ENCODE results near the gene DEDD. TPM values are rescaled to one million over a fixed set of nuclear protein-coding genes. Genes with fewer than 3 reads are reported as not detected.
"Not testable (repeated sequence)": the region's sequence is repeated elsewhere in the genome, so short reads cannot be mapped to it uniquely, and the experiment has no call there.

The DEDD gene
- polyA plus RNA-seq, 3 donors: 40.9 to 56.3 (median 42.2) TPM

- H3K79me2 ChIP-seq (ENCODE audit: insufficient read depth, low read length): peaks cover 72% of the 10 kb centered on the region
- H4K20me1 ChIP-seq (ENCODE audit: insufficient read depth, low read length): peaks cover 33% of the 10 kb centered on the region
- no peak overlapping the region for H3K9ac ChIP-seq (ENCODE audit: insufficient read depth, low read length, poor library complexity, severe bottlenecking)
- H3K4me1 ChIP-seq (ENCODE audit: control insufficient read depth in 1 of 2, insufficient read depth in 2 of 2, low read length in 2 of 2): peaks cover 70 to 86% of the 10 kb centered on the region in 2 donors
- no peaks in the 10 kb centered on the region for H3K9me3 ChIP-seq (replicated peaks in 1 of 2; ENCODE audit: control insufficient read depth in 1 of 2, insufficient read depth in 1 of 2, low read length in 2 of 2)
- no peaks in the 10 kb centered on the region for H3K27me3 ChIP-seq (ENCODE audit: control insufficient read depth in 2 of 2, insufficient read depth in 2 of 2, low read length in 2 of 2)
- TF ChIP-seq CTCF (IDR thresholded peaks at IDR 0.05): peak; percentile 76
- H3K9me3 Mint-ChIP-seq: peaks cover 0 to 2% (median 0%) of the 10 kb centered on the region in 7 donors
- peaks cover 30 to 40% of the 10 kb centered on the region in 2 donors for H3K36me3 ChIP-seq (replicated peaks in 1 of 2; ENCODE audit: control insufficient read depth in 1 of 2, insufficient read depth in 2 of 2, low read length in 2 of 2)
- peak overlapping the region; percentile 90 to 95 for H3K4me3 Mint-ChIP-seq
- 63% methylated on average over 9 of the region's 10 CpGs for WGBS (ENCODE audit: insufficient coverage)
- peak overlapping the region in 2 of 3 experiments; percentile 86 to 100 for H3K4me3 ChIP-seq (replicated peaks in 1 of 3; ENCODE audit: low read depth in 2 of 3, low read length in 3 of 3)
- intact Hi-C loops (cut with micrococcal nuclease): loop anchor here in 1 of 2 donors (2.0 to 5.0 kb wide), 3 partner anchors 14 to 52 kb away; partner anchors contain the start of genes ARHGAP30, DEDD and UFC1
- no peak overlapping the region for H2AFZ ChIP-seq (ENCODE audit: insufficient read depth, low read depth, low read length, poor library complexity, severe bottlenecking)
- H3K4me2 ChIP-seq (replicated peaks; ENCODE audit: extremely low read depth, low read length, poor library complexity, severe bottlenecking): peak overlapping the region; percentile 97
- no peaks in the 10 kb centered on the region for H3K27me3 Mint-ChIP-seq (ENCODE audit: low read depth in 3 of 3)
- peak overlapping the region; percentile 89 to 98 (median 94) for H3K27ac Mint-ChIP-seq
- peak overlapping the region; percentile 18 to 99 for H3K27ac ChIP-seq (ENCODE audit: low read depth in 1 of 2, low read length in 2 of 2)
- peak; percentile 59 to 86 (median 72) for DNase-seq
- peaks cover 81% of the 10 kb centered on the region for H3K4me1 Mint-ChIP-seq
- peaks cover 36 to 49% of the 10 kb centered on the region in 2 donors for H3K36me3 Mint-ChIP-seq
Measured at GRCh38 chr1:161119092-161119903, 13.2 kb downstream of the DEDD start.

GRCh38 chr1:161117759-161118581 lies 14.5 kb downstream of the DEDD start, which contains the start of the genes NIT1 and PFDN2:
NIT1 (plus strand) TSS chr1:161118105; CDS start chr1:161118177, 72 bp downstream.
PFDN2 (minus strand) TSS chr1:161118037; CDS start chr1:161118026, 11 bp downstream.
- Histone ChIP-seq H3K4me1 (ENCODE audit: control insufficient read depth in 1 of 2, insufficient read depth in 2 of 2, low read length in 2 of 2) (peaks cover 72 to 92% of the 10 kb centered on the region in 2 donors), H3K9ac (ENCODE audit: insufficient read depth, low read length, poor library complexity, severe bottlenecking) (peak within 1 kb of the TSS; percentile 96), H3K36me3 (replicated peaks in 1 of 2; ENCODE audit: control insufficient read depth in 1 of 2, insufficient read depth in 2 of 2, low read length in 2 of 2) (peaks cover 18 to 27% of the 10 kb centered on the region in 2 donors), H3K9me3 (replicated peaks in 1 of 2; ENCODE audit: control insufficient read depth in 1 of 2, insufficient read depth in 1 of 2, low read length in 2 of 2) (no peaks in the 10 kb centered on the region), H3K27me3 (ENCODE audit: control insufficient read depth in 2 of 2, insufficient read depth in 2 of 2, low read length in 2 of 2) (no peaks in the 10 kb centered on the region), H3K4me2 (replicated peaks; ENCODE audit: extremely low read depth, low read length, poor library complexity, severe bottlenecking) (peak within 1 kb of the TSS; percentile 97), H4K20me1 (ENCODE audit: insufficient read depth, low read length) (peaks cover 40% of the 10 kb centered on the region), H3K79me2 (ENCODE audit: insufficient read depth, low read length) (peaks cover 79% of the 10 kb centered on the region), H3K27ac (ENCODE audit: low read depth in 1 of 2, low read length in 2 of 2) (peak within 1 kb of the TSS; percentile 89 to 99), H2AFZ (ENCODE audit: insufficient read depth, low read depth, low read length, poor library complexity, severe bottlenecking) (peak within 1 kb of the TSS; percentile 95), H3K4me3 (replicated peaks in 1 of 3; ENCODE audit: low read depth in 2 of 3, low read length in 3 of 3) (peak within 1 kb of the TSS; percentile 71 to 100 (median 86))
- H3K27ac Mint-ChIP-seq: peak within 1 kb of the TSS; percentile 89 to 98 (median 94)
- under 1% methylated on average over 52 of the region's 58 CpGs for WGBS (ENCODE audit: insufficient coverage)
- H3K27me3 Mint-ChIP-seq (ENCODE audit: low read depth in 3 of 3): no peaks in the 10 kb centered on the region
- peak within 1 kb of the TSS; percentile 90 to 95 for H3K4me3 Mint-ChIP-seq
- TF ChIP-seq CTCF (IDR thresholded peaks at IDR 0.05): no peak
- peaks cover 0 to under 1% (median 0%) of the 10 kb centered on the region in 7 donors for H3K9me3 Mint-ChIP-seq
- H3K36me3 Mint-ChIP-seq: peaks cover 23 to 40% of the 10 kb centered on the region in 2 donors
- DNase-seq: peak; percentile 77 to 80 (median 78)
- intact Hi-C loops (cut with micrococcal nuclease): loop anchor here in 1 of 2 donors (2.0 to 5.0 kb wide), 3 partner anchors 15 to 51 kb away; partner anchors contain the start of genes ARHGAP30, DEDD and UFC1
- peaks cover 90% of the 10 kb centered on the region for H3K4me1 Mint-ChIP-seq

GRCh38 chr1:161115961-161116360 lies 16.5 kb downstream of the DEDD start:
- intact Hi-C loops (cut with micrococcal nuclease): loop anchor here in 1 of 2 donors (5.0 kb wide), 2 partner anchors 36 to 49 kb away; partner anchors contain the start of genes ARHGAP30 and UFC1
- H3K36me3 ChIP-seq (replicated peaks in 1 of 2; ENCODE audit: control insufficient read depth in 1 of 2, insufficient read depth in 2 of 2, low read length in 2 of 2): peaks cover 7 to 12% of the 10 kb centered on the region in 2 donors
- not testable (repeated sequence) for H2AFZ ChIP-seq (ENCODE audit: insufficient read depth, low read depth, low read length, poor library complexity, severe bottlenecking); H3K9me3 ChIP-seq (replicated peaks in 1 of 2; ENCODE audit: control insufficient read depth in 1 of 2, insufficient read depth in 1 of 2, low read length in 2 of 2); H3K4me3 ChIP-seq (replicated peaks in 1 of 3; ENCODE audit: low read depth in 2 of 3, low read length in 3 of 3); H3K4me3 Mint-ChIP-seq; H3K9ac ChIP-seq (ENCODE audit: insufficient read depth, low read length, poor library complexity, severe bottlenecking); DNase-seq; H3K27me3 Mint-ChIP-seq (ENCODE audit: low read depth in 3 of 3); H3K9me3 Mint-ChIP-seq; H3K27me3 ChIP-seq (ENCODE audit: control insufficient read depth in 2 of 2, insufficient read depth in 2 of 2, low read length in 2 of 2)
- peaks cover 54% of the 10 kb centered on the region for H4K20me1 ChIP-seq (ENCODE audit: insufficient read depth, low read length)
- Mint-ChIP-seq H3K36me3 (peaks cover 11 to 25% of the 10 kb centered on the region in 2 donors), H3K4me1 (peaks cover 87% of the 10 kb centered on the region), H3K27ac (peak overlapping the region in 6 of 7 donors; percentile 11 to 94 (median 85))
- H3K27ac ChIP-seq (ENCODE audit: low read depth in 1 of 2, low read length in 2 of 2): peak overlapping the region in 1 of 2 donors; percentile 99
- peak overlapping the region; percentile 97 for H3K4me2 ChIP-seq (replicated peaks; ENCODE audit: extremely low read depth, low read length, poor library complexity, severe bottlenecking)
- peaks cover 99% of the 10 kb centered on the region for H3K79me2 ChIP-seq (ENCODE audit: insufficient read depth, low read length)
- 86% methylated on average over 6 of the region's 6 CpGs for WGBS (ENCODE audit: insufficient coverage)
- H3K4me1 ChIP-seq (ENCODE audit: control insufficient read depth in 1 of 2, insufficient read depth in 2 of 2, low read length in 2 of 2): peaks cover 66 to 89% of the 10 kb centered on the region in 2 donors
